ENCODE results near the gene NTSR1.

- no peak for TF ChIP-seq CTCF (IDR thresholded peaks at IDR 0.05; ENCODE audit: low read depth, low read length, missing input control)
- TF ChIP-seq FOXA1 (IDR thresholded peaks at IDR 0.05) = no peak
- TF ChIP-seq TAF1 (conservative IDR thresholded peaks at IDR 0.05) = no peak
- TF ChIP-seq JUND (IDR thresholded peaks at IDR 0.05) = no peak
- TF ChIP-seq RAD21 (IDR thresholded peaks at IDR 0.05) = no peak
- TF ChIP-seq ATF3 (IDR thresholded peaks at IDR 0.05) = no peak
- no peak for TF ChIP-seq REST (IDR thresholded peaks at IDR 0.05)
- no peak for TF ChIP-seq ZBTB33 (IDR thresholded peaks at IDR 0.05)
These were observed 9.3 kb downstream of the NTSR1 start for GRCh38 chr20:62717933-62718332.
